Epithelial cell of prostate (primary cell): ENCODE data around the gene PLAC1.
A peak's percentile ranks its signal among the peaks of the same experiment; 100 is the strongest.

Experiments
- DNase-seq: peaks from one replicate; pipeline ENCODE4 v3.0.0-alpha.2; 2011; ENCODE audit warnings: low read depth, low spot score
- H3K27ac ChIP-seq: fragments of 450-650 bp; 2 replicates; pipeline ENCODE4 v1.5.1; 2017; ENCODE audit warnings: mild to moderate bottlenecking

PLAC1 gene

DNA sequence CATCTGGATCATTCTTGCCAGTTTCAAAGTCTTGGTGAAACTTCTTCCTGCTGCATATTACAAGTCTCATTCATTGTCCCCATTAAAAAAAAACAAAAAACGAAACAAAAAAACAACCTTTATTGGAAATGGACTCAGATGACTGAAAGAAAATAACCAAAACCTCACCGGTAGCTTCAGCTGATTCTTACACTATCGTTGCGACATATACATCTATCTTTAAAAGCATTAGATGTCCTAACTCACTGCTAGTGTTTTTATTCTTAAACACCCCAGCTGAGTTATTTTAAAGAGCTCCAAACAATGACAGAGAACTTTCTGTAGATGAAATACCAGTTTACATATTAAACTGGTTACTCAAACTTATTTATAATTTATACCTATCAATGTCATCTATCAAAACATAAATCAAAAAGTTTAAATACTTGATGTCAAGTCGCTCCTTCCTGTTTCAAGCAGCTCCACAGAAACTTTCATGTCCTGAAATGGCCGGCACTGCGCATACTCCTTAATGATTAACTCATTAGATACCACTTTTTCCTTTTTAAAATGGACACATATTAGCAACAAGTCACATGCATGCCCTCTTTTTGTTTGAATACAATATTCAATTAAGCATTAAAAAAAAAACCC is 111.1 kb downstream of the PLAC1 start:
- H3K27ac ChIP-seq, result peak overlapping the region; percentile 74
- no peak for DNase-seq

DNA sequence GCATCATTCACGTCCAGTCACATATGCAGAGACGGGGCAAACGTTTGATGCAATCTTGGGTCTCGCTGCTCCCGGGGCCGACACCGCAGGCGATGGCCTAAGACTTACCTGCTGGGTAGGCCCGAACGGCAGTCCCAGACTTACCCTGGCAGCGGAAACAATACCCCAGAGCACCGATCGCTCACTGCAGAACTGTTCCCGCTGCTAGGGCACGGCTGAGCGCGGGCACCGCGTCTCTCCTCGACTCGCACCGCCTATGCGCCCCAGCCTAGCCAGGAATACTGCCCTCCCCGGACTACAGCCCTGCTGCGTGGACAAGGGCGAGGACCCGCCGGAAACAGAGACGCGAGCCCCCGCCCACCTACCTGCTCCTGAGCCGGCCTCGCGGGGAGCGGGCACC is 112.1 kb downstream of the PLAC1 start:
- DNase-seq, result no peak
- H3K27ac ChIP-seq, result no peak overlapping the region

DNA sequence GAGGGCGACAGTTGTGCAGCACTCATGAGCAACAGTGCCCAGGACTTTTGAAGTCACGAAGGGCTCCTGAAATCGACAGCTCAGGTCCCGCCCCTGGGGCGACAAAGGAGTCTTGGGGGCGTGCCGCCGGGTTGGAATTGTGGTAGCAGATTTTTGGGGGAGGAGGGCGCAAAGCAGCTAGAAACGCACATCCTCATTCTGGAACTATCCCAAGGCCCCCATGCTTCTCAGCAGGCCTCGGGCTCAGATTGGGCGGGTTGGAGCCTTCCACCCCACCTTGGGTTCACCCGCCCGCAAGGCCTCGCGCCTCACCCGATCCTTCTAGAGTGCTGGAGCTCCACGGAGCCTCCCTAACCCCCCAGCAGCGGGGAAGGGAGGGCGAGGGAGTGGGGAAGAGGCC is 112.8 kb downstream of the PLAC1 start:
- H3K27ac ChIP-seq, result no peak overlapping the region
- DNase-seq, result no peak

DNA sequence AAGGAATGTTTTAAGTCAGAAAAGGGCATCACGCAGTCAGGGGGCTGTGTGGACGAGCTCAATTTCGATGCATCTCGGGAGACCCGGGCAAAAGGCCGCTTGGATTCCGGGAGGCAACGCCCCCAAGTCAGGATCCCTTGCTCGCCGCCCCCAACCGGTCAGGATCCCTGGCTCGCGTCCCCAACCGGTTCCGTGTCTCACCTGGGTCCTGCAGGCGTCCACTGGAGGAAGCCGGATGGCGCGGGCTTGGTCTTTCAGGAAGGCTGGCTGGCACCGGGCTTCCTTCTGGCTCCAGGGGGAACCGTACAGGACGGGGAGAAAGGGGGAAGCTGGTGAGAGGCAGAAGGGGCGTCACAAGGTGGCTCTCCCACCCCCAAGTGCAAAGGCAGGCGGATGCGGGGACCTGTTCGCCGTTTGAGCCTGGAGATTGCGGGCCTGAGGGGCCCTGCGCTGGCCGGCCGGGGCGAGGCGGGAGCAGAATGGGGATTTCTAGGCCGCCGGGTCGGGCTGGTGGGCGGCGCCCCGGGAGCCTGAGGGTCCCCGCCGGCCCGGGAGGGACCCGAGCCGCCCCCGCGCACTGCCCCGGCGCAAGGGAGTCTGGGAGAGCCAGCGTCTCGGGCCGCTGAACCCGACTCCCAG is 113.6 kb downstream of the PLAC1 start:
- H3K27ac ChIP-seq, result peak overlapping the region; percentile 29
- DNase-seq, result no peak

DNA sequence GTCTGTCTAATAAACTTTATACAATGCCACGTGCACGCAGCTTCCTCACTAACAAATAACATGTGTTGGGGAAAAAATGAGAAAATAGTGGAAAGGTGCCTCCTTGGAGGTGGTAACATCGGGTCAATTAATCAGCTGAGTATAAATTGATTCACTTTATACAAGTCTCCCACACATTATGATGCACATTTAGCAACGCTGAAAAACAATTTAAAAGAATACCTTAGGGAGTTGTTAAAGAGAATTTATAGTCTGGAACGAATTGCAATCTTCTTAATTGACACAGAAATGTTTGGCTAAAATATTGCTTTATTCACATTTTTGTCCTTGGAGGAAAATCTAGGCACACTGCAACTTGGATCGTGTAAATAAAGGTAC is 114.1 kb downstream of the PLAC1 start:
- DNase-seq, result no peak

DNA sequence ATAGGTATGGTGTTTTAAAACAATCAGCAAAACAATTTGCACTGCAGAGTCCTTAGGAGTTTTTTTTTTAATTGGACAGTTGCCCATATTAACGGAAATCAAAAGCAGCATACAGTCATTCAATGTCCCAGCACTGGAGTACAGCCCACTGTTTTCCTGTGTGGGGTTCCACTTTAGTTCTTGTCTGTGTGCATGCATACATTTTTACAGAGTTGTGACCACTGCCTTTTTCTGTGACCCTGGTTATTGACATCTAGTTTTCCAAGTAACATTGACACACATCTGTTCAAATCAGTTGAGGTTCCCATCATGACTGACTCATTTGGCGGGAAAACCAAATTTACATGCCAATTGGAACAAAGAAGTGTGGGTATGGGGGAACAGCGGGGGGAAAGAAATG is 115.0 kb downstream of the PLAC1 start:
- peak overlapping the region; percentile 74 for H3K27ac ChIP-seq
- no peak for DNase-seq

More for the DNA sequence above, 114.1 kb downstream of the PLAC1 start:
- H3K27ac ChIP-seq, result peak overlapping the region; percentile 29

DNA sequence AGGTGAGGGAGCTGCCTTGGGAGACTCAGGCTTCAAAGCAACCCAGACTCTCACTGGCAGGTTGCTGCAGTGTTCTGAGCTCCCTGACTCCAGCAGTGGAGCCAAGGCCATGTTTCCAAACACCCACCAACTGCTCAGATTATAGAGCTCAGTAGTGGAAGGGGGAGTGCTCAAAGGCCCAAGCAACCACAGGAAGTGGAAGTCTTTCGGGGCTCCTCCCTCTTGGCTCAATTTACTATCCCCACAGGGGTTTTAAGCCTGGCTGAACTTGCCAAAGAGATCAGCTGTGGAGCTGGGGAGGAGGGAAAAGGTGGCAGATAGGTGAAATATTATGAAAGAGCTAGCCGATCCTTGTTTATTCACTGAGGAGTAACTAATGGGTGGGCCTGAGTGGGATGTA is 115.8 kb downstream of the PLAC1 start:
- peak overlapping the region; percentile 74 for H3K27ac ChIP-seq
- DNase-seq, result no peak

DNA sequence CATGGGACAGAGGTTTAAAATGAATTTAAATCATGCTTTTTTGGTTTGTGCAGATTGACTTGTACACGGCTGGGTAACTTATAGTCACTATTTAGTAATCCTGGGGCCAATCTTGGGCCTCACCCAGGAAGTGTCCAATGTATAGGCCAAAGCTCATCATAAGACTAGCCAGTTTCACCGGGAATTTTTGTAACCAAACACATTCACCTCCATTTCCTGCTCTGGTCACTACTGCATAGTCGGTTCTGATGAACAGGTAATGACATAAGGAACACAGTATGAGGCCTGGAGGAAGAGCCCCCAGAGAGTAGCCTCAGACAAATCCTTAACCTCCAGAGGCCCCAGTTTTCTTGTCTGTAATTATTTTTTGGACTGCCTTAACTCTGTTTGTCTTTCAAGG is 116.4 kb downstream of the PLAC1 start:
- no peak for DNase-seq
- peak overlapping the region; percentile 74 for H3K27ac ChIP-seq

DNA sequence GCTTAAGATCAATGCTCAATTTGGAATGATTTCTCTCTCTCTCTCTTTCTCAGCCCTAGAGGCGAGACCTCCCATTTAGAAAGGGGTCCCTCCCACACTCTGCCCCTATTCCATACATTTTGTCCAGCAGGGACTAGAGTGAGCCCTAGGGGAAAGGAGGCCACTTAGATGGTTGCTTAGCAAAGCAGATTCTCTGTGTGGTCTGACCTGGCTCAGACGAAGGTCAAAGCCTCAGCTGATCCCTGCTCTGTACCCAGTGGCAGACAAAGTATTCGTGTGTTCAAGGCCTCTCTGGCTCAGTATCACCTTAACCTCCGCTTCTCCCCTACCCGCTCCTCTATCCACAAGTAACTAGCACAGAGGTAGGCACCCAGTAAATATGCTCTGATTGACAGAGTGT is 120.0 kb downstream of the PLAC1 start:
- no peak overlapping the region for H3K27ac ChIP-seq
- no peak for DNase-seq

DNA sequence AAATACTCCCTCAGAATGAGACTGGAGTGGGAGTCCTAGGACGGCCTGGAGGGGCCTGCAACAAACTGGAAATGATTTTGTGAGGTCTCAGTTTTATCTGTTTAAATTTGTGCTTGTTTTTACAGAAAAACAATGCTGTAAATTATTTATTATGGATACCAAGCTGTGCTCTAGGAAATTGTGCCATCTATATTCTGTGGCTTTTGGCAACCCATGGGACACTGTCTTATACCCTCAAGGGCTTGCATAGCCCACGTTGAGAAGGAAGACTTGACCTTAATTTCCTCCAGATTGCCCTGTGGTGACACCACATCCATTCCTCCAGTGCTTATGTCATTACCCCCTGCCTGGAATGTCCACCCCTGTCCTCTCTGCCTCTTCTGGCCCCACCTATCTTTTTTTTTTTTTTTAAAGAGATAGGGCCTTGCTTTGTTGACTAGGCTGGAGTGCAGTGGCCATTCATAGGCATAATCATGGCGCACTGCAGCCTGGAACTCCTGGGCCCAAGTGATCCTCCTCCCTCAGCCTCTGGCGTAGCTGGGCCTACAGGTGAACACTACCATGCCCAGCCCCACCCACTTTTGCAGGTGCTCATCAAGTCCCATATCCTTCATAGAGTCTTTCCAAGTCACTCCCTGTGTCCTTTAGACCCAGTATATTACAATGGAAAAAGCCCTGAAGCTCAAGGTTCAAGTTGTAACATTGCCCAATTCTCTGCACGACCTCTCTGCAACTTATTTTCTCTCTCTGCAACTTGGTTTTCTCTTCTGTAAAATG is 120.9 kb downstream of the PLAC1 start:
- H3K27ac ChIP-seq, result no peak overlapping the region
- no peak for DNase-seq

DNA sequence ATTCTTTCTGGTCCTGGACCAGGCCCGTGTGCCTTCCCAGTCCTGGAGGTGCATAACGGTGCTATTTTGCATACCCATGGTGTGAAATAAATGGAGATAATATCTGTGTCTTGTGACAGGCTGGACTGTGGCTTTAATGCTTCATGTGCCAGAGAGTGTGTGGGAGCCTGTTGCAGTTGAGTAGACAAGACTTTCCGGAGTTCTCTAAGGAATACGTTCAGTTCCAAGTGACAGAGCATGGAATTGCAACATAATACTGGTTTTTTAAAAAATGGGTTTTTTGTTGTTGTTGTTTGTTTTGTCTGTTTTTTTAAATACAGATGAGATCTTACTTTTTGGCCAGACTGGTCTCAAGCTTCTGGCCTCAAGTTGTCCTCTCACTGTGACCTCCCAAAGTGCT is 124.3 kb downstream of the PLAC1 start:
- DNase-seq, result no peak
- no peak overlapping the region for H3K27ac ChIP-seq

DNA sequence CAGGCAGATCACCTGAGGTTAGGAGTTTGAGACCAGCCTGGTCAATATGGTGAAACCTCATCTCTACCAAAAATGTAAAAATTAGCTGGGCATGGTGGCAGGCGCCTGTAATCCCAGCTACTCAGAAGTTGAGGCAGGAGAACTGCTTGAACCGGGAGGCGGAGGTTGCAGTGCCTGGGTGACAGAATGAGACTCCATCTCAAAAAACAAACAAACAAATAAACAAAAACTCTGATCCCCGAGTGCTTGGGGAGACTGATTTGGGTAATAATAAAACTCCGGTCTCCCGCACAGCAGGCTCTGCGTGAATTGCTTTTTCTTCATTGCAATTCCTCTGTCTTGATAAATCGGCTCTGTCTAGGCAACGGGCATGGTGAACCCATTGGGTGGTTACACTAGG is 124.9 kb downstream of the PLAC1 start:
- H3K27ac ChIP-seq, result no peak overlapping the region
- no peak for DNase-seq

DNA sequence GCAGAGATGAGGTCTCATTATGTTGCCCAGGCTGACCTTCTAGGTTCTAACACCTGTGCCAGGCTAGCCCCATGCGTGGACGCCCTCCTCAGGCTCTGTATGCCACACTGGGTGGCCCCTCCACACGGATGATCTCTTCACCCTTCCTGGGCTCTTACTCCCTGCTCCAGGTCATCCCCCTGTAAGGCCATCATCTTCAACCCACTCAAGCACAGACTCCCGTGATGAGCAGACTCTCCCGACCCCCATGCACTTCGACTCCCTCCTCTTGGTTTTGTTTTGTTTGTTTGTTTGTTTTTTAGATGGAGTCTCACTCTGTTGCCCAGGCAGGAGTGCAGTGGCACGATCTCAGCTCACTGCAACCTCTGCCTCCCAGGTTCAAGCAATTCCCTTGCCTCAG is 127.4 kb downstream of the PLAC1 start:
- no peak for DNase-seq
- H3K27ac ChIP-seq, result no peak overlapping the region

DNA sequence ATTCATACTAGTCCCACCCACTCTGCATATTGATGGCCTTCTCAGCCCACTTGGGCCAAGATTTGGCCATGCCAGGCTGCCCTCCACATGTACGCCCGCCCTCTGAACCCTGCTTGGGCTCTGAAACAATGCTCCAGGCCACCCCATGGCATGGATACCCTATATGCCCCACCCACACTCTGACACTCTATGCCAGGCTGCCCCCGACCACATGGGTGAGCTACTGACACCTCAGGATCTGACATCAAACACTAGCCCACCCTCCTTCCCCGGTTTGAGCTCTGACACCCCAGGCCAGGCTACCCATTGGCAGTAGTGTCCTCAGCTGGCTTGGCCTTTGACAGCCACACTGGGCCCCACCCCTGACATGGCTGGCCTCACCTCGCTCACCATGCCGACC is 128.8 kb downstream of the PLAC1 start:
- DNase-seq, result no peak
- H3K27ac ChIP-seq, result no peak overlapping the region

DNA sequence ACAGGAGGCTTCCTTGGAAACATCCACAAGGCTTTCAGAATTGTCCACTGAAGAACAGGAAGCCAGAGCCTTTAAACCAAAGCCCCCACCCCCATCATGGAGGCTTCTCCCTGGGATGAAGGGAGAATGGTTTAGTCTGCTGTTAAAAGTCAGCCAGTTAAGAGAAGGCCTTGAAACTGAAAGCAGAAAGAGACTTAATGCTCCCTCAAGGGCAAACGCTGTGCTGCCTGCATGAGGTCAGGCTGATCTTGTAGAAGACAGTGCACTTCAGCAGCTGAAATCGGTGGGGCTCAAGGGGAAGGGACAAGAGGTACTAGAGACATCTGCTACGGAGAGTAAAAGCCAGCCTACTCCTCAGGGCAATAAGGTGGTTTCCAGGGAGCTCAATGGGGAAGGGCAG is 129.3 kb downstream of the PLAC1 start:
- DNase-seq, result no peak
- no peak overlapping the region for H3K27ac ChIP-seq

DNA sequence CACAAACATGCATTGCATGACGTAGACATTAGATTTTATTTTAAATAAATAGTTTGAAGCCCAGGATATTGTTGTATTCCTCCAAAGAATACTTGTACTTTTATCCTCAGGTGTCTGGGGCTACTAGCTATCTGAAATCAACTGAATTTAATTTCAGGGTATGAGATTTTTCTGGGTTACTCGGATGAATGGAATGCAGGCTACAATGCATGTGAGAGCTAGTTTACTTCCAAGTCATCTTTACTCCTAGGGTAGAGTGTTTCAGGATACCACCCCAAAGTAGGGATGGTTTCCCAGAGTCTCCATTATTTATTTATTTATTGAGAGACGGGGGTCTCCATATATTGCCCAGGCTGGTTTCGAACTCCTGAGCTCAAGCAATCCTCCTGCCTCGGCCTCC is 131.9 kb downstream of the PLAC1 start:
- DNase-seq, result no peak
- H3K27ac ChIP-seq, result no peak overlapping the region

DNA sequence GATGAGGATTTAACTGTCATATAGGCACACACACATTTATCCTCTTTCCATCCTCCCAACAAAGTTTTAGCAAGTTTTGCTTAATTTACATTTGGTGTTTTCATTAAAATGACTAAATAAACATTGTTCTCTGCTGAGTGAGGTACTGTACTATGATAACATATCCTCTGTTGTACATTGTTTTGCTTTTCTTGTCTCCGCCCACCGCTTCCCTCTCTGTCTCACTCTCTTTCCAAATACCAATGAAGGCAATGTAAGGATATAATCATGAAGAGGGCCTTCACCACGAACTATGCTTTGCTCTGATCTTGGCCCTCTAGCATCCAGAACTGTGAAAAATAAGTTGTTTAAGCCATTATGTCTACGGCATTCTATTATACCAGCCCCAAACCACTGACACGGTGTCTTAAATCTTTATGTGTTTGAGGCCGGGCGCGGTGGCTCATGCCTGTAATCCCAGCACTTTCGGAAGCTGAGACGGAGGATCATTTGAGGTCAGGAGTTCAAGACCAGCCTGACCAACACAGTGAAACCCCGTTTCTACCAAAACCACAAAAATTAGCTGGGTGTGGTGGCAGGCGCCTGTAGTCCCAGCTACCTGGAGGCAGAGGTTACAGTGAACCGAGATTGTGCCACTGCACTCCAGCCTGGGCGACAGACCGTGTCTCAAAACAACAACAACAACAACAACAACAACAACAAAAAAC is 133.0 kb downstream of the PLAC1 start:
- no peak overlapping the region for H3K27ac ChIP-seq
- no peak for DNase-seq

DNA sequence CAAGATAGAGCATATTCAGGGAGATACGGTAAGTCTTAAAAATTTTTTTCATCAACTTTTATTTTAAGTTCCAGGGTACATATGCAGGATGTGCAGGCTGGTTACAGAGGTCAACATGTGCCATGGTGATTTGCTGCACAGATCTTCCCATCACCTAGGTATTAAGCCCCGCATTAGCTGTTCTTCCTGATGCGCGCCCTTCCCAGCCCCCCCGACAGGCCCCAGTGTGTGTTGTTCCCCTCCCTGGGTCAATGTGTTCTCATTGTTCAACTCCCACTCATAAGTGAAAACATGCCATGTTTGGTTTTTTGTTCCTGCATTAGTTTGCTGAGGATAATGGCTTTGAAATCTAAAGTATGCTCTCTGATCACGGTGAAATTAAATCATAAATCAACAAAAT is 134.1 kb downstream of the PLAC1 start:
- no peak for DNase-seq
- H3K27ac ChIP-seq, result no peak overlapping the region

DNA sequence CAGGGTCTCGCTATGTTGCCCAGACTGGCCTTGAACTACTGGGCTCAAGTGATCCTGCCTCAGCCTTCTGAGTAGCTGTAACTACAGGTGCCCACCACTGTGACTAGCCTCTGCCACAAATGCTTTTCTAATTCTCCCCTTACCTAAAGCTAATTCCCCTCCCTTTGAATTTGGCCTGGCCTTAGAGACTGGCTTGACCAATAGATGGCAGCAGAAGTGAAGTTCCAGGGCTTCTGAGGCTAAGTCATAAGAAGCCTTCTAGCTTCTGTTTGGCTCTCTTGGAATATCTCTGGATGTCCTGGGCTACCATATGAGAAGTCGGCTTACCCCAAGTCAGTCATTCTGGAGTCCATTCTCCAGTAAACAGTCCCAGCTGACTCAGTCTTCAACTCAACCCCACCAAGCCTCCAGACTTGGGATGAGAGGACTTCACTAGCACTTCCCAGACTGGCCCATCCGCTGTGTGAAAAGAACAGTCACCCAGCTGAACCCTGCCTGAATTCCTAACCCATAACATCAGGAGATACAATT is 137.3 kb downstream of the PLAC1 start:
- no peak overlapping the region for H3K27ac ChIP-seq
- DNase-seq, result no peak
